T47D (cell line): ENCODE results near the gene ADAMTS14.

Experiments used
- DNase-seq, 2 experiments: peaks; one replicate each; pipeline versions ENCODE4 v3.0.0 to v3.0.0-alpha.2; 2011 to 2012; ENCODE audit warnings: low read depth in 1 of 2, low spot score in 1 of 2
- JUND ChIP-seq: IDR thresholded peaks from 2 replicates; pipeline ENCODE4 v1.6.1; 2012; ENCODE audit warnings: low read depth
- in situ Hi-C: cut with HindIII; loops from 2 replicates; pipeline ENCODE4 v1.10.0; 2016; ENCODE audit warnings: low sequenced_read_pairs, low pct_unique_long_range_greater_than_20kb

The ADAMTS14 gene

GRCh38 chr10:70773461-70773860 lies 101.2 kb downstream of the ADAMTS14 start:
- no peak for DNase-seq
- no peak for TF ChIP-seq JUND
- in situ Hi-C loops = no loop called here

- in situ Hi-C loops = no loop called here
- DNase-seq = no peak
- no peak for TF ChIP-seq JUND
Measured at GRCh38 chr10:70773965-70774809, 101.9 kb downstream of the ADAMTS14 start.

- DNase-seq = peak; percentile 76 to 92
- TF ChIP-seq JUND = no peak
- in situ Hi-C loops = no loop called here
Measured at GRCh38 chr10:70774810-70775678, 102.7 kb downstream of the ADAMTS14 start.

- in situ Hi-C loops = no loop called here
- TF ChIP-seq JUND = no peak
Measured at GRCh38 chr10:70775679-70776454, 103.6 kb downstream of the ADAMTS14 start.

GRCh38 chr10:70776455-70777005 lies 104.2 kb downstream of the ADAMTS14 start:
- in situ Hi-C loops = no loop called here
- DNase-seq = no peak
- no peak for TF ChIP-seq JUND

More at GRCh38 chr10:70775679-70776454, 103.6 kb downstream of the ADAMTS14 start:
- DNase-seq = peak in 1 of 2 experiments; percentile 25

GRCh38 chr10:70777063-70777875 lies 105.0 kb downstream of the ADAMTS14 start:
- no peak for TF ChIP-seq JUND
- DNase-seq = no peak
- in situ Hi-C loops = no loop called here

- in situ Hi-C loops = no loop called here
- no peak for DNase-seq
- no peak for TF ChIP-seq JUND
Measured at GRCh38 chr10:70778267-70778924, 106.1 kb downstream of the ADAMTS14 start.

GRCh38 chr10:70779088-70779487 lies 106.8 kb downstream of the ADAMTS14 start:
- in situ Hi-C loops = no loop called here
- no peak for TF ChIP-seq JUND
- no peak for DNase-seq

GRCh38 chr10:70779511-70780369 lies 107.4 kb downstream of the ADAMTS14 start:
- no peak for TF ChIP-seq JUND
- in situ Hi-C loops = no loop called here
- DNase-seq = no peak

- DNase-seq = no peak
- in situ Hi-C loops = no loop called here
- no peak for TF ChIP-seq JUND
Measured at GRCh38 chr10:70780370-70780760, 108.1 kb downstream of the ADAMTS14 start.
